OCI-LY1 (cell line): ENCODE results near the gene SLC10A6.

ENCODE experiments used
- H2AFZ ChIP-seq: fragments of 200-600 bp; sonication (generic), shearing (Covaris generic); 2 replicates; pipeline ENCODE4 v1.6.0; 2014; ENCODE audit warnings: antibody characterized with exemption, mild to moderate bottlenecking, low read length
- H3F3A ChIP-seq: fragments of 200-600 bp; sonication (generic), shearing (Covaris generic); 2 replicates; pipeline ENCODE4 v1.6.0; 2014; ENCODE audit warnings: mild to moderate bottlenecking, antibody characterized with exemption, low read length, moderate library complexity; ENCODE audit not compliant: insufficient read depth
- H3K27ac ChIP-seq: fragments of 200-600 bp; sonication (generic); 2 replicates; pipeline ENCODE4 v1.5.1; 2014; ENCODE audit warnings: low read length, mixed run types, mild to moderate bottlenecking, low read depth; ENCODE audit not compliant: poor library complexity, severe bottlenecking
- H3K27me3 ChIP-seq: fragments of 200-600 bp; sonication (generic); 2 replicates; pipeline ENCODE4 v1.6.0; 2014; ENCODE audit warnings: antibody characterized with exemption, mild to moderate bottlenecking, low read length, moderate library complexity; ENCODE audit not compliant: insufficient read depth
- H3K36me3 ChIP-seq: fragments of 200-600 bp; sonication (generic); 2 replicates; pipeline ENCODE4 v1.6.1; 2014; ENCODE audit warnings: mild to moderate bottlenecking, antibody characterized with exemption, low read length, moderate library complexity, mixed read lengths; ENCODE audit not compliant: insufficient read depth
- H3K4me1 ChIP-seq: fragments of 200-600 bp; sonication (generic); 2 replicates; pipeline ENCODE4 v1.5.1; 2014; ENCODE audit warnings: mild to moderate bottlenecking, low read length, moderate library complexity; ENCODE audit not compliant: insufficient read depth, severe bottlenecking
- H3K4me2 ChIP-seq: fragments of 200-600 bp; sonication (generic), shearing (Covaris generic); 2 replicates; pipeline ENCODE4 v1.6.1; 2014; ENCODE audit warnings: low read length
- H3K4me3 ChIP-seq: fragments of 200-600 bp; sonication (generic); 2 replicates; pipeline ENCODE4 v1.5.1; 2014; ENCODE audit warnings: low read length, low read depth, mild to moderate bottlenecking, mixed read lengths; ENCODE audit not compliant: poor library complexity, severe bottlenecking
- H3K79me2 ChIP-seq: fragments of 200-600 bp; shearing (Covaris generic); 2 replicates; pipeline ENCODE4 v1.6.1; 2016; ENCODE audit warnings: mixed run types, low read length, mixed read lengths; ENCODE audit not compliant: insufficient read depth
- H3K9ac ChIP-seq: fragments of 200-600 bp; sonication (generic), shearing (Covaris generic); 2 replicates; pipeline ENCODE4 v1.6.1; 2014; ENCODE audit warnings: mild to moderate bottlenecking, low read length, mixed read lengths
- H3K9me2 ChIP-seq: fragments of 200-600 bp; sonication (generic), shearing (Covaris generic); 2 replicates; pipeline ENCODE4 v1.6.1; 2014; ENCODE audit warnings: low read depth, mild to moderate bottlenecking, low read length, mixed read lengths
- H3K9me3 ChIP-seq: fragments of 200-600 bp; shearing (Covaris generic); 2 replicates; pipeline ENCODE4 v1.6.1; 2014; ENCODE audit warnings: low read length, mixed read lengths
- H4K20me1 ChIP-seq: fragments of 200-600 bp; sonication (generic), shearing (Covaris generic); 2 replicates; pipeline ENCODE4 v1.6.0; 2016; ENCODE audit warnings: mild to moderate bottlenecking, low read length; ENCODE audit not compliant: insufficient read depth
- EZH2 ChIP-seq: fragments of 200-600 bp; sonication (generic), shearing (Covaris generic); IDR thresholded peaks from 2 replicates; pipeline ENCODE4 v1.8.0; 2017; ENCODE audit warnings: borderline replicate concordance, mixed run types, mild to moderate bottlenecking, antibody characterized with exemption, low read length, moderate library complexity, mixed read lengths
- TF ChIP-seq, protein P1 (sequence below): fragments of 200-600 bp; sonication (generic), shearing (Covaris generic); IDR thresholded peaks from 2 replicates; pipeline ENCODE4 v1.5.1; 2017; ENCODE audit warnings: mild to moderate bottlenecking, antibody characterized with exemption, low read length, moderate library complexity, mixed read lengths

The SLC10A6 gene

DNA sequence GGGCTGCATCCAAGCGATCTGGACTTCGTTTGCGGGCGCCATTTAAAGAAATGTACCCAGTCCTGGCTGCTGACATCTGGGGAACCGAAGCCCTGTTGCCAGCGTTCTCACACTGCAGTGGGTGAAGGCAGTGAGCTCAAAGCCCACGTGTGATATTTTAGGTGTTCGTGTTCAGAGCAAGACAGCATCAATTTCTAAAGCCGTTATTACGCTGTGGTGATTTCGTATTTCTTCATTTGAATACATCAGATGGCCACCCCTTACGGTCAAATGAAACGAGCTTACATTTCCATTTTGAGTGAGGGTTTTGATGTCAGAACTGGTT lies 43.4 kb upstream of the SLC10A6 start:
- no peaks in the 10 kb centered on the region for H3K27me3 ChIP-seq
- no peaks in the 10 kb centered on the region for H3F3A ChIP-seq
- H4K20me1 ChIP-seq: no peaks in the 10 kb centered on the region
- H3K4me3 ChIP-seq: peak overlapping the region; percentile 52
- H3K79me2 ChIP-seq: no peaks in the 10 kb centered on the region
- H3K4me2 ChIP-seq: peak overlapping the region; percentile 58
- H3K9me2 ChIP-seq: no peaks in the 10 kb centered on the region
- no peaks in the 10 kb centered on the region for H3K9me3 ChIP-seq
- H2AFZ ChIP-seq: no peak overlapping the region; the same call in 1 of the 2 replicates
- H3K36me3 ChIP-seq: no peaks in the 10 kb centered on the region
- no peaks in the 10 kb centered on the region for H3K4me1 ChIP-seq
- H3K27ac ChIP-seq: no peak overlapping the region
- H3K9ac ChIP-seq: no peak overlapping the region
- TF ChIP-seq, protein P1, sequence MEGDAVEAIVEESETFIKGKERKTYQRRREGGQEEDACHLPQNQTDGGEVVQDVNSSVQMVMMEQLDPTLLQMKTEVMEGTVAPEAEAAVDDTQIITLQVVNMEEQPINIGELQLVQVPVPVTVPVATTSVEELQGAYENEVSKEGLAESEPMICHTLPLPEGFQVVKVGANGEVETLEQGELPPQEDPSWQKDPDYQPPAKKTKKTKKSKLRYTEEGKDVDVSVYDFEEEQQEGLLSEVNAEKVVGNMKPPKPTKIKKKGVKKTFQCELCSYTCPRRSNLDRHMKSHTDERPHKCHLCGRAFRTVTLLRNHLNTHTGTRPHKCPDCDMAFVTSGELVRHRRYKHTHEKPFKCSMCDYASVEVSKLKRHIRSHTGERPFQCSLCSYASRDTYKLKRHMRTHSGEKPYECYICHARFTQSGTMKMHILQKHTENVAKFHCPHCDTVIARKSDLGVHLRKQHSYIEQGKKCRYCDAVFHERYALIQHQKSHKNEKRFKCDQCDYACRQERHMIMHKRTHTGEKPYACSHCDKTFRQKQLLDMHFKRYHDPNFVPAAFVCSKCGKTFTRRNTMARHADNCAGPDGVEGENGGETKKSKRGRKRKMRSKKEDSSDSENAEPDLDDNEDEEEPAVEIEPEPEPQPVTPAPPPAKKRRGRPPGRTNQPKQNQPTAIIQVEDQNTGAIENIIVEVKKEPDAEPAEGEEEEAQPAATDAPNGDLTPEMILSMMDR: no peak
- TF ChIP-seq EZH2: no peak

DNA sequence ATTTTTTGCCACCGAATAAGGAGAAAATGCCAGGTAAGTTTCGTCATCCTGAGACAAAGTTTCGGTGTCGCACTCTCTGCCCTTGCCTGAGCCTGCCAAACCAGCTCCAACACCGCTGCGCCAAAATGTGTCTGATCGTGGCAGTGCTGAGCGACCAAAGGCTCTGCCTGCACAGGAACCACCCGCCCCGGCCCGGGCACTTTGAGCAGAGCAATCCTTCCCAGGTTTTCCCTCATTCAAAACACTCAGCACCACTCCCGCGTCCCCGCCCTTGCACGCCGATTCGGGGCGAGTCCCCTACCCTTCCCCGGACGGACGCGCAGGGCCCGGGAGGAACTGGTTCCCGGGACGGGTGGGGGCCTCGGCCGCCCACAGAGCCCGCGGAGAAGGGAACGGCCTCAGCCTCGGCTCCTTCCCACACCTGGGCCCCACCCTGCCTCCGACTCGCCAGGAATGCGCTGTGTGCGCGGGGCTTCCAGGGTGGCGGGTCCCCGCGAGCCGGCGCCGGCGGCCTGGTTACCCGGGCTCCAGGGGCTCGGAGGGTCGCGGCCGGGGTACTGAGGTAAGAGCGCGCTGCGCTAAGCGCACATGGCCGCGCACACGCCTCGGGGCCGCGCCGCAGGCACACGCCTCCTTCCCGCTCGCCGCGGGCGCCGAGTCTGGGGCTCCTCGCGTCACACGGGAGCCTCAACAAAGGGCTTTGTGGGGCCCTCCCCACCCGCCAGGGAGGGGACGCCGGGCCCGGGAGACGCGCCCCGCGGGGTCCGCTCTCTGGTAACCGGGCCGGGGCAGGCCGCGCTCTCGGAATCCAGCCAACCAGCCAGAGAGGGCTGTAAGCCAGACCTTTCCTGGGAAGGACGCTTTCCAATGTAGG lies 42.8 kb upstream of the SLC10A6 start, which contains the start of gene C4orf36:
Gene C4orf36 (minus strand): TSS at position 661 of the 874 bp plus-strand sequence. CDS start 902 bp downstream, outside the sequence.
- Histone ChIP-seq H3K27ac (no peak within 1 kb of the TSS), H3K4me2 (peak within 1 kb of the TSS; percentile 58), H3K79me2 (no peaks in the 10 kb centered on the region), H3K9me3 (no peaks in the 10 kb centered on the region), H3K36me3 (no peaks in the 10 kb centered on the region), H3F3A (no peaks in the 10 kb centered on the region), H3K4me3 (peak within 1 kb of the TSS; percentile 52), H3K27me3 (no peaks in the 10 kb centered on the region), H2AFZ (no peak within 1 kb of the TSS; the same call in 1 of the 2 replicates), H3K9me2 (no peaks in the 10 kb centered on the region), H3K9ac (no peak within 1 kb of the TSS; the same call in 1 of the 2 replicates), H4K20me1 (no peaks in the 10 kb centered on the region), H3K4me1 (no peaks in the 10 kb centered on the region)
- TF ChIP-seq, protein P1: no peak
- TF ChIP-seq EZH2: no peak

DNA sequence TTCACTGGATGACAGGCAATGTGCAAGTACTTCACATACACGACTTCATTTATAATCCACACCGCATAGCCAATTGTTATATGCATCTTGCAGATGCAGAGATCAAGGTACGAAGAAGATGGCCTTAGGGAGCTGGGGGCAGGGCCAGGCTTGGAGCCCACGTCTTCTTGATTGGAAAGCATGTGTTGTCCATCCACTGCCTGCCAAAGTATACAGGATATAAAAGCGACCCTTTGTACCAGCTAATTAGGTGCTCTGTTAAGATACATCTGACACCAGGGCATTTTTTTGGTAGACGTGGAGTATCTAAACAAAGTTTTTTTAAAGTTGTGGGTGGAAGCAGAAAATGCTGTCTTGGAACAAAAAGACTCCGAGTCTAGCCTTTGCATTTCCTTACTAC lies 41.6 kb upstream of the SLC10A6 start:
- H3K27ac ChIP-seq: no peak overlapping the region
- no peaks in the 10 kb centered on the region for H3K27me3 ChIP-seq
- H3K9ac ChIP-seq: no peak overlapping the region
- no peak overlapping the region for H3K4me2 ChIP-seq
- no peak overlapping the region for H3K4me3 ChIP-seq
- H3K9me2 ChIP-seq: no peaks in the 10 kb centered on the region
- no peaks in the 10 kb centered on the region for H3F3A ChIP-seq
- TF ChIP-seq, protein P1: no peak
- no peak for TF ChIP-seq EZH2
- no peaks in the 10 kb centered on the region for H3K36me3 ChIP-seq
- no peaks in the 10 kb centered on the region for H3K9me3 ChIP-seq
- no peaks in the 10 kb centered on the region for H3K4me1 ChIP-seq
- no peaks in the 10 kb centered on the region for H3K79me2 ChIP-seq
- H4K20me1 ChIP-seq: no peaks in the 10 kb centered on the region
- H2AFZ ChIP-seq: no peak overlapping the region
